HG03139 (cell line): ENCODE data around the gene ITGAD.

ENCODE experiments used
- ATAC-seq: cut with Tn5 transposase; IDR thresholded peaks from one replicate; pipeline ENCODE4 v1.9.1; 2021; ENCODE audit not compliant: unreplicated experiment

ITGAD gene

DNA sequence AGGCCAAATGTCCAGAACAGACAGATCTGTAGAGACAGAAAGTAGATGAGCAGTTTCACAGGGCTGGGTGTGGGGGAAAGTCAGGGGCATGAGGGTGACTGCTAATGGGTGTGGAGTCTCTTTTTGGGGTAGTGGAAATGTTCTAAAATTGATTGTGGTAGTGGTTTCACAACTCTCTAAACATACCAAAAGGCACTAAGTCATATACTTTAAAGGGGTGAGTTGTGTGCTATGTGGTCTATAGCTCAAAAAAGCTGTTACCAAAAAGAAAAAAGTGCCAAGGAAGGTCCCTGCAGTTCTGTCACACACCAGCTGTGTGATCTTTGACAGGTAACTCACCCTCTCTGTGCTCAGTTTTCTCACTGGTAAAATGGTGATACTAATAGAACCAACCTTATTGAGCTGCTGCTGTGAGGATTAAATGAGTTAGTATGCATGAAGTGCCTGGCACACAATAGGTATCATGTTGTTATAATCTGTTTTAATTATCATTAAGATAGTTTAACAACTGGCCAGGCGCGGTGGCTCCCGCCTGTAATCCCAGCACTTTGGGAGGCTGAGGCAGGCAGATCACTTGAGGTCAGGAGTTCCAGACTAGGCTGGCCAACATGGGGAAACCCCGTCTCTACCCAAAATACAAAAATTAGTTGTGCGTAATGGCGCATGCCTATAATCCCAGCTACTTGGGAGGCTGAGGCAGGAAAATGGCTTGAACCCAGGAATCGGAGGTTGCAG is 27.8 kb upstream of the ITGAD start:
- no peak for ATAC-seq

DNA sequence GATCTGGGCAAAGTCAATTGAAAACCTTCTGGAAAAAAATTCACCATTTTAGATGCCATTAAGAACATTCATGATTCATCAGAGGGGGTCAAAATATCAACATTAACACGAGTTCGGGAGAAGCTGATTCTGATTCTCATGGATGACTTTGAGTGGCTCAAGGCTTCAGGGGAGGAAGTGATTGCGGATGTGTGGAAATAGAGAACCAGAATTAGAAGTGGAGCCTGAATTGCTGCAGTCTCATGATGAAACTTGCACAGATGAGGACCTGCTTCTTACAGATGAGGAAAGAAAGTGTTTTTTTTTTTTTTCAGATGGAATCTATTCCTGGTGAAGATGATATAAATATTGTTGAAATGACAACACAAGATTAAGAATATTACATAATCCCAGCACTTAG is 25.3 kb upstream of the ITGAD start:
- no peak for ATAC-seq

DNA sequence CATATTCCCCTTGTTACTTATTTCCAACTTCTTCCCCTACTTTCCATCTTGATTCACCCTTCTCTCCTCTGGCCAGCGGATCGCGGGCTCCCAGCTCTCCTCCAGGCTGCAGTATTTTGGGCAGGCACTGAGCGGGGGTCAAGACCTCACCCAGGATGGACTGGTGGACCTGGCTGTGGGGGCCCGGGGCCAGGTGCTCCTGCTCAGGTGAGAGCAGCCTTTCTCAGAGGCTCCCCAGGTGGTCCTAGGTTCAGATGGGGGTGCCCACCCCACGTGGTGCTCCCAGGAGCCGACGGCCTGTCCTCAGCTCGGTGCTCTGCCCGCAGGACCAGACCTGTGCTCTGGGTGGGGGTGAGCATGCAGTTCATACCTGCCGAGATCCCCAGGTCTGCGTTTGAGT is 22.1 kb upstream of the ITGAD start:
- ATAC-seq = no peak

DNA sequence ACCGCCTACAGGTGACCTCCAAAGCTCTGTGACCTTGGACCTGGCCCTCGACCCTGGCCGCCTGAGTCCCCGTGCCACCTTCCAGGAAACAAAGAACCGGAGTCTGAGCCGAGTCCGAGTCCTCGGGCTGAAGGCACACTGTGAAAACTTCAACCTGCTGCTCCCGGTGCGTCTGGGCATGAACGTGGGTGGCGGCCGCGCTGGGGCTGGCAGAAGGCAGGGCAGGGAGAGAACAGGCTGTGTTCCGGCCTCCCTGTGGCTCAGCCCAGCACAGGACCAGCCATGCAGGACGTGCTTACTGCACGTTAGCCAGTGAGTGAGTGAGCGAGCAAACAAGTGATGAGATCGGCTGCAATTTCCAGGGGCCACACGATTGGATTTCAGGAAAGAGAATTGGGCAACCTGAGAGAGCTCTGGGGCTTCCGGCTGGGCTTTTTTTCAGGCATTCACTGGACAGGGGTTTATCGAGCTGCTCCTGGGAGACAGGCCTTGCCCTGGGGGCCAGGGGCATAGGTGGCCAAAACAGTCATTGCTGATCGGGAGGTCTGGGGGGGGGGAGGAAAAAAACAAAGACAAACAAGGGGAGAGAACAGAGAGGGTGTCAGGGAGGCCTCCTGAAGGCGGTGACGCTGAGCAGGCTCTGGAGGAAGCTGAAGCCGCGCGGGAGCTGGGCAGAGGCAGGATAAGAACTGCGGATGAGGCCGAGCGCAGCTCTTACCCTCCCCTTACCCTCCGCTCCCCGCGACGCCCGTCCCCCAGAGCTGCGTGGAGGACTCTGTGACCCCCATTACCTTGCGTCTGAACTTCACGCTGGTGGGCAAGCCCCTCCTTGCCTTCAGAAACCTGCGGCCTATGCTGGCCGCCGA is 21.3 kb upstream of the ITGAD start:
- no peak for ATAC-seq

DNA sequence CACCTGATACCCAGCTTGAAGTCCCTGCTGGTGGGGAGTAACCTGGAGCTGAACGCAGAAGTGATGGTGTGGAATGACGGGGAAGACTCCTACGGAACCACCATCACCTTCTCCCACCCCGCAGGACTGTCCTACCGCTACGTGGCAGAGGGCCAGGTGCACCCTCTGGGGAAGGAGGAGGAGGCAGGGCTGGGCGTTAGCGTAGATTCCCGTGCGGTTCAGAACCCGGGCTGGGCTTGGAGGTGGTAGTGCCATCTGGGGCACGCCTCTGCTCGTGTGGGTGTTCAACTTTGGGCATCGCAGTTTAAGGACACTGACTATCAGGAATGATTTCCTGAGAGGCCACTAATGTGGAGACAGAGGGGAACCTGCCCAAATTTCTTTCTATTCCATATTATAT is 19.9 kb upstream of the ITGAD start:
- ATAC-seq = no peak

DNA sequence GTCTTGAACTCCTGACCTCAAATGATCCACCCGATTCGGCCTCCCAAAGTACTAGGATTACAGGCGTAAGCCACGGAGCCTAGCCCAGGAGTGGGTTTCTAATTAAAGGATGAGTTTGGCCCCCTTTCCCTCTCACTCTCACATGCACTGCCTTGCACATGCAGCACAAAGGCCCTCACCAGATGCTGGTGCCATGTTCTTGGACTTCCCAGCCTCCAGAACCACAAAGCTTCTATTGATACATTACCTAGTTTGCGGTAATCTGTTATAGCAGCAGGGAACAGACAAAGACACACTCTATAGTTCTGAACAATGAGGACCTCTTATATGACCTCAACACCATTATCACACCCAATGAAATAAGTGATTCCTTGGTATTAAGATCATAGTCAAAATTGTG is 17.9 kb upstream of the ITGAD start:
- ATAC-seq = no peak

DNA sequence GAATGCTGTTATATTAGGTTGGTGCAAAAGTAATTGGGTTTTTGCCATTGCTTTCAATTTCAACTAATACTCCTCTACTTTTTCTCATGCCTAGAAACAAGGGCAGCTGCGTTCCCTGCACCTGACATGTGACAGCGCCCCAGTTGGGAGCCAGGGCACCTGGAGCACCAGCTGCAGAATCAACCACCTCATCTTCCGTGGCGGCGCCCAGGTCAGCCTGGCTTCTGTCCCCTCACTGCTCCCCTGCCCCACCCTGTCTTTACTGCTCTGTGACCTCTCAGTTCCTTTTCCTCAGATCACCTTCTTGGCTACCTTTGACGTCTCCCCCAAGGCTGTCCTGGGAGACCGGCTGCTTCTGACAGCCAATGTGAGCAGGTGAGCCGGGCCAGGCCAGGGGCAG is 16.4 kb upstream of the ITGAD start:
- no peak for ATAC-seq

DNA sequence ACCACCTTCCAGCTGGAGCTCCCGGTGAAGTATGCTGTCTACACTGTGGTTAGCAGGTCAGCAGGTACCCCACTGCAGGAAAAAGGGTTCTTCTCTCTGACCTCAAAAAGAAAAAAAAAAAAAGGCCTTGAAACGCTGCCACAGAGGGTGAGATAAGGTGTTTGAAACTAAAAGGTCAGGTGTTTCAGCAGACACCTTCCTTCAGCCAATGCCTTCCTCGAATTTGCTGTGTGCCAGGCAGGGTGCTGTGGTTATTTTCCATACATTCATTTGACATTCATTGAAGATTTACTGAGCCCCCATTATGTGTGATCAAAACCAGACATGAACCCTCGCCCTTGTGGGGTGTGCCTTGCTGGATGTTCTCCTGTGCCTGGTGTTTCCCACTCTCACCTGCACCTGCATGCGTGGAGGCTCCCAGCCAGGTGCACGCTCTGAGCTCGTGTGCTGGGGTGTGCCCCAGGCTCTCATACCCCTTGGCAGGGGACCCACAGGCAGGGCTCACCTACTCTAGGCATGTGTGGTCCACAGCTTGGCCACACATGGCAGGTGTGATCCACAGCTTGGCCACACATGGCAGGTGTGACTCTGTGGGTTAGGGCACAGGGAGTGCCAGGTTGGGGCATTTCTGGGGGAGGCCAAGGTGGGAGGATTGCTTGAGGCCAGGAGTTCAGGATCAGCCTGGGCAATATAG is 15.8 kb upstream of the ITGAD start:
- ATAC-seq = no peak

DNA sequence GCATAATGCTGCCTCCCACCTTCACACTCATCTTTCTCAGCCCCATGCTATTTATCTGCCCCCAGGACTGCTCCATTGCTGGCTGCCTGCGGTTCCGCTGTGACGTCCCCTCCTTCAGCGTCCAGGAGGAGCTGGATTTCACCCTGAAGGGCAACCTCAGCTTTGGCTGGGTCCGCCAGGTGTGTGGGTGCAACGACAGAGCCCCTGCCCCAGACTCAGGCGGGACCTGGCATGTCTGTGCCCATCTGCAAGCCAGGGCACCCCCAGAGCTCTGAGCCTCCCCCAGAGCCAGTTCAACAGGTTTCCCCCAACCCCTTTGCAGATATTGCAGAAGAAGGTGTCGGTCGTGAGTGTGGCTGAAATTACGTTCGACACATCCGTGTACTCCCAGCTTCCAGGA is 12.9 kb upstream of the ITGAD start:
- ATAC-seq = no peak

DNA sequence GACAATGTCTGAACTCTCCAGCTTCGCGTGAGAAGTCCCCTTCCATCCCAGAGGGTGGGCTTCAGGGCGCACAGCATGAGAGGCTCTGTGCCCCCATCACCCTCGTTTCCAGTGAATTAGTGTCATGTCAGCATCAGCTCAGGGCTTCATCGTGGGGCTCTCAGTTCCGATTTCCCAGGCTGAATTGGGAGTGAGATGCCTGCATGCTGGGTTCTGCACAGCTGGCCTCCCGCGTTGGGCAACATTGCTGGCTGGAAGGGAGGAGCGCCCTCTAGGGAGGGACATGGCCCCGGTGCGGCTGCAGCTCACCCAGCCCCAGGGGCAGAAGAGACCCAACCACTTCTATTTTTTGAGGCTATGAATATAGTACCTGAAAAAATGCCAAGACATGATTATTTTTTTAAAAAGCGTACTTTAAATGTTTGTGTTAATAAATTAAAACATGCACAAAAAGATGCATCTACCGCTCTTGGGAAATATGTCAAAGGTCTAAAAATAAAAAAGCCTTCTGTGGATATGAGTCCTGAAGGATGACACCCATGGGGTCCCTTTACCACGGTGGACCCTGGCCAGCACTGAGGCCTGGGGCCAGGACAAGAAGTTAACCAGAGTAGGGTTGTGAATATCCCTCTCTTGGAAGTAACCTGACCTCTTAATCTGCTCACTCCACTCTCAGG is 10.5 kb upstream of the ITGAD start:
- no peak for ATAC-seq

DNA sequence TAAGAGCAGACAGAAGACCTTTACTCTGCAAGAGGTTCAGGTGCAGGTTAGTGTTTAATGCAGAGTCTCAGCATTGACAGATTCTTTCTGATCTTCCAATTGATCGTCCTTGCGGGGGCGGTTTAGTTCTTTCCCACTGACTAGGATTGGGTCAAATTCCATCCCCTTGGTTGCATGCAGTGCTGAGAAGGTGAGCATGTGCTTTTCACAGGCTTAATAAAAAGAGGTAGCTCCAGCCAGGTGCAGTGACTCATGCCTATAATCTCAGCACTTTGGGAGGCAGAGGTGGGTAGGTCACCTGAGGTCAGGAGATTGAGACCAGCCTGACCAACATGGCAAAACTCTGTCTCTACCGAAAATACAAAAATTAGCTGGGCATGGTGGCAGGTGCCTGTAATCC is 7.5 kb upstream of the ITGAD start:
- ATAC-seq = no peak

DNA sequence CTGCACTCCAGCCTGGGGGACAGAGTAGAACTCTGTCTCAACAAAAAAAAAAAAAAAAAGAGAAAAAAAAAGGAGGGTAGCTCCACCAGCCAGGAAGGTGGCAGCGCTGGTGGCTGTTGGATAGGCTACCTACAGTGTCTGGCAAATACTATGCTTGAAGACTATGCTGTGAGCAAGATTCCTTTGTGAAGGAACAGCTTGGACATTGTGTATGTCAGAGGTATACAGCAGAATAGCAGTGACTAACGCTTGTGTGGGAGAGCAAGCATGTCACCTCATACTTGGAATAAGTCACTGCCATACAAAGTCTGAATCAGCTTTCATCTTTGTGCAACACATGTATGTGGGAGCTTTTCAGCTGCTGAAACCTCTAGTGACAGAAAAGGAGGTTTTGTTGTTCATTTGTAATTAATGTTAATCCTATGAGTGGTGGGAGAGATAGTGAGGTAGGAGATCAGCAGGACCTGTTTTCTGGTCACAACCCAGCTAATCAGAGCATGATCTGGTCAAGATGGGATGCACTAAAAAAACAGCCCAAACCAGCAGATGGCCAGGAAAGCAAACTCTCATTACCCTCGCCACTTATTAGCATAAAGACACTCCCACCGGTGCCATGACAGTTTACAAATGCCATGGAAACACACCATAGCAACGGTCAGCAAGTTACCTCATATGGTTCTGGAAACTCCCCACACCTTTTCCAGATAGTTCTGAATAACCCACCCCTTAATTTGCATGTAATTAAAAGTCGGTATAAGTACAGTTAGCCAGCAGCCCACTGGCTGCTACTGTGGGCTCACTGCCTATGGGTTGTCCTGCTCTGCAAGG is 6.8 kb upstream of the ITGAD start:
- ATAC-seq = no peak

DNA sequence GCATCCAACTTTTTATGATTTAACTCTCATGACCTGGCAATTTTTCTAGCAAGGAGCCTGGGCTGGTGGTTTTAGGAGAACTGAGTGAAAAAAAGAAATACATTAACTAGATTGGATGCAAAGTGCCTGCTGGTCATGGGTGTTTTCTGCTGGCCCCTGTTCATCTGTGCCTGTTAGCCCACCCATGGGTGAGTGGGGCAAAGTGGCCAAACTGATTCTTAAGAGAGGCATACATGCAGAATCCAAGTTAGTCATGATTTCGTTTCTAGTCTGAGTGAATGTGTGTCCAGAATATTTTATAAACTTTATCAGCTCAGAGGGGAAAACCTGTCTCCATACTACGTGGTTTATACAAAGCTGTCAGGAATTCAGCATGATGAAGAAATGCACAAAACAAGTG is 4.6 kb upstream of the ITGAD start:
- ATAC-seq = no peak

DNA sequence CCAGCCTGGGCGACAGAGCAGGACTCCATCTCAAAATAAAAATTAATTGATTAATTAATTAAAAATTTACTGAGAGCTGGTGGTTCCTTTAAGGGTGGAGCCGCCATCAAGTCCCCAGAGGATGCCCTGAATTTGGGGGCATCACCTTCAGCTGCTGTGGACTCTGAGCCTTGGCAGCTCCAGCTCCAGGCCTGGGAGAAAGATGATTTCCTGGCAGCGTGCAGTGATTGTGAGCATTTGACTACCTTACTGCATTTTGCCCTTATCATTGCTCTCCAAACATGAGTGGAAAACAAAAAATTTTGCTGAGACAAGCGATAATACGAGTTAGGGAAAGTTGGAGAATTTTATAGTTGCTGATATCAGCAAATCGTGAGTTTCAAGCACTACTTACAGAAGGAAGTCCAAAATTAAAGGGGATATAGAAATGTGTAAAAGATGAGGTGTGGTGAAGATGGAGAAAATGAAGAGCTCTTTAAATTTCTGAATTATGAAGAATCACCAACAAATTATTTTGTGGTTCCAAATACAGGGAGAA is 2.6 kb upstream of the ITGAD start:
- ATAC-seq = no peak

DNA sequence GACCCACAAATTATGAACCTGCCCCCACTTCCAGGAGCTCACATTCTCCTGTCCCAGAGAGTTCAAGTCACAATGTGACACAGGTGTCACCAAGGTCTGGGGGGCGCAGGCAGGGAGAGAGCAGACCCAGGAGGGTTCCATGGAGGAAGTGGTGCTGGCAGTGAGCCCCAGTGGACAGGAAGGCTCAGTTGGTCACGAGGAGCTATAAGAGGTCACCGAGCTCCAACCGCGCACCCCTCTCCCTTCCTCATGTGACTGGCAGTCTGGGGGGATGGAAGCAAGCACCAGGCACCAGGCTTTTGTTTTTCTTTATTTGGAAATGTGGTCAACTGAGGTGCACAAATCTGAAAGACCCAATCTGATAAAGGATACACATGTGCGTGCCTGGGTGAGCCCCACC is 2.5 kb downstream of the ITGAD start:
- ATAC-seq = no peak

DNA sequence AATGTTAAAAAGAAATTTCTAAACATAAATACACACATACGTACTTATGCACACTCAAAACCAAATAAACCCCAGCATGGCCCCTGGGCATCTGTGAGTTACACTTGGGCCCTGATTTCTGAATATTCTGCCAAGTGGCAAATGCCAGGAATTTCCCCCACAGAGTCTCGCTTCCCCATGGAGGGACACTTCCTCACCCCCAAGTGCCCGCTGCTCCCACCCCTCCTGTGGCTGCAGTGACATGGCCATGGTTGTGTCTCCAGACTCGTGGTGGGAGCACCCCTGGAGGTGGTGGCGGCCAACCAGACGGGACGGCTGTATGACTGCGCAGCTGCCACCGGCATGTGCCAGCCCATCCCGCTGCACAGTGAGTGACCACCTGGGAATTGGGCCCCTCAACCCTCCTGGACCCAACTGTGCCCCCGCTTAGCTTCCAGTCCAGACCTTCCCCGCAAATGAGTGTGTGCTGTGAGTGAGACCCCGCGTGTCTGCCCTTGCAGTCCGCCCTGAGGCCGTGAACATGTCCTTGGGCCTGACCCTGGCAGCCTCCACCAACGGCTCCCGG is 4.0 kb downstream of the ITGAD start:
- no peak for ATAC-seq

DNA sequence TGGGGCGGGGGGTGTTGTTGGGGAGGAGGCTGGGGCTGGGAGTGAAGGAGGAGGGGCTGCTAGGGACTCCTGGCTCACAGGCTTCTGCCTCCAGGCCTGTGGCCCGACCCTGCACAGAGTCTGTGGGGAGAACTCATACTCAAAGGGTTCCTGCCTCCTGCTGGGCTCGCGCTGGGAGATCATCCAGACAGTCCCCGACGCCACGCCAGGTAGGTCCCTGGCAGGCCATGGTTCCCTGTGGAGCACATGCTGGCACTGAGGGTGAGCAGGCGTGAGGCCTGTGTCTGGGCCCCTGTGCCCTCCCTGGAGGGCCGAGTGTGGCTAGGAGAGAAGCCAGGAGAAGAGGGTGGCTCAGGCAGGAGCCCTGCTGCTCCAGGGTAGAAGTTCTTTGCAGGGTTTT is 4.6 kb downstream of the ITGAD start:
- ATAC-seq = no peak

DNA sequence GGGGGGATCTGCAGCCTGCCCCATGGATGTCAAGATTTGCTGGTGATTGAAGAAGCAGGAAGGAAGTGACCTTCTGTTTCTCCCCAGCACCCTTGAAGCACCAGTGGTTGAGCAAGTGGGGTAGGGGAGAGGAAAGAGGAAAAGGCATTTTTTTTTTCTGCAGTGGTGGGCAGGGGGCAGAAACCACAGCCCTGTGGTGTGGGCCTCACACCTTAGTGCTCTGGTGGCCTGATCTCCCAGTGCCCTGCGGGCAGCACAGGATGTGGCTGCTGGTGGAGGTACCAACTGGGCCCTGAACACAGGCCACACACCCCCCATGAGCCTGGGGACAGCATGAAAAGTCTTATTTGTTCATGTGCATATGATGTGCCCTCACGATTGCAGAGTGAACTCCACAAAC is 7.1 kb downstream of the ITGAD start:
- no peak for ATAC-seq

DNA sequence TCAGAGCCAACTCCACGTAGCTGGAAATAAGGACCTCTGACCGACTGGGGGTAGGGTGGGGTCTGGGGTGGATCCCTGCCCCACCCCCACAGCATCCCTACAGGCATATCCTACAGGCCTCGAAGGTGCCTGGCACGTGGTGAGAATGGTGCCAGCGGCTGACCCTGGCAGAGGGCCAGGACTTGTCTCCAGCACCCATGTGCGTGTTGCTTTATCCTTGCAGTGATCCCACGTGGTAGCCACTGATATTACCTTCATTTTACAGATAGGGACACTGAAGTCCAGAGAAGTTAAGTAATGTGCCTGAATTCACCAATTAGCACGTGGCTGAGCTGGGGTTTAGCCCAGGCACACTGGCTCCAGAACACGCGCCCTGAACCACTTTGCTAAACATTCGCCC is 8.3 kb downstream of the ITGAD start:
- no peak for ATAC-seq

DNA sequence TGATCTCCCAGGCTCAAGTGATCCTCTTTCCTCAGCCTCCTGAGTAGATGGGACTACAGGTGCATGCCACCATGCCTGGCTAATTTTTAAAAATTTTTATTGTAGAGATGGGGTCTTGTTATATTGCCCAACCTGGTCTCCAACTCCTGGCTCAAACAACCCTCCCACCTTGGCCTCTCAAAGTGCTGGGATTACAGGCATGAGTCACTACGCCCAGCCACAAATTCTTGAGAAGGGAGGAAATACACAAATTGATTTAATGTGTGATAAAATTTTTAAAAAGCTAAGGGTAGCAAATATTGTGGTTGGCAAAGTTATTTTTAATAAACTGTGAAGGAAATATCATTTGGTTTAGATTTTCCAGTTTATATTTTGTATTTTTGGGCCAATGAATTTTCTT is 9.6 kb downstream of the ITGAD start:
- no peak for ATAC-seq
